NOMO-1 treated with dmso at 0.1 percent for 144 hours (cell line): ENCODE results near the gene IFT52.
"Not testable (repeated sequence)": the region's sequence is repeated elsewhere in the genome, so short reads cannot be mapped to it uniquely, and the experiment has no call there.

Experiments
- DNase-seq: peaks from one replicate; lab custom pipeline; 2025; ENCODE audit not compliant: unreplicated experiment; lab: John Stamatoyannopoulos, UW

Gene IFT52

GRCh38 chr20:43567477-43567876, 23.3 kb upstream of the IFT52 start:
- DNase-seq: no peak

- no peak for DNase-seq
Measured at GRCh38 chr20:43568706-43569105, 22.0 kb upstream of the IFT52 start.

- DNase-seq: no peak
Measured at GRCh38 chr20:43569282-43569681, 21.5 kb upstream of the IFT52 start.

GRCh38 chr20:43570496-43570895, 20.2 kb upstream of the IFT52 start:
- DNase-seq: no peak

- DNase-seq: no peak
Measured at GRCh38 chr20:43571310-43571709, 19.4 kb upstream of the IFT52 start.

GRCh38 chr20:43571771-43572170, 19.0 kb upstream of the IFT52 start:
- no peak for DNase-seq

GRCh38 chr20:43572891-43573290, 17.8 kb upstream of the IFT52 start:
- DNase-seq: no peak

DNA sequence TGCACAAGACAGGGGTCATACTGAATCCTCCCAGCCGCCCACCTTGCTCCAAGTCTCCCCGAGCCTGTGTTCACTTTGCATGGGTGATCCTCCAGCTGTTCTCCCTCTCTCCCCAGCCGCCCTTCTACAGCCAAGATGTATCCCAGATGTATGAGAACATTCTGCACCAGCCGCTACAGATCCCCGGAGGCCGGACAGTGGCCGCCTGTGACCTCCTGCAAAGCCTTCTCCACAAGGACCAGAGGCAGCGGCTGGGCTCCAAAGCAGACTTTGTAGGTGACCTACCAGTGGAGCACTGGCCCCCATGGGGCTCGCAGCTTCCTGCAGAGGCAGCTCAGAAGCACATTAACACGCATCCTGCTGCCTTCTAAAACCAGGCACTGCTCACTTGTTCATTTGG, 14.6 kb upstream of the IFT52 start:
- DNase-seq: no peak

DNA sequence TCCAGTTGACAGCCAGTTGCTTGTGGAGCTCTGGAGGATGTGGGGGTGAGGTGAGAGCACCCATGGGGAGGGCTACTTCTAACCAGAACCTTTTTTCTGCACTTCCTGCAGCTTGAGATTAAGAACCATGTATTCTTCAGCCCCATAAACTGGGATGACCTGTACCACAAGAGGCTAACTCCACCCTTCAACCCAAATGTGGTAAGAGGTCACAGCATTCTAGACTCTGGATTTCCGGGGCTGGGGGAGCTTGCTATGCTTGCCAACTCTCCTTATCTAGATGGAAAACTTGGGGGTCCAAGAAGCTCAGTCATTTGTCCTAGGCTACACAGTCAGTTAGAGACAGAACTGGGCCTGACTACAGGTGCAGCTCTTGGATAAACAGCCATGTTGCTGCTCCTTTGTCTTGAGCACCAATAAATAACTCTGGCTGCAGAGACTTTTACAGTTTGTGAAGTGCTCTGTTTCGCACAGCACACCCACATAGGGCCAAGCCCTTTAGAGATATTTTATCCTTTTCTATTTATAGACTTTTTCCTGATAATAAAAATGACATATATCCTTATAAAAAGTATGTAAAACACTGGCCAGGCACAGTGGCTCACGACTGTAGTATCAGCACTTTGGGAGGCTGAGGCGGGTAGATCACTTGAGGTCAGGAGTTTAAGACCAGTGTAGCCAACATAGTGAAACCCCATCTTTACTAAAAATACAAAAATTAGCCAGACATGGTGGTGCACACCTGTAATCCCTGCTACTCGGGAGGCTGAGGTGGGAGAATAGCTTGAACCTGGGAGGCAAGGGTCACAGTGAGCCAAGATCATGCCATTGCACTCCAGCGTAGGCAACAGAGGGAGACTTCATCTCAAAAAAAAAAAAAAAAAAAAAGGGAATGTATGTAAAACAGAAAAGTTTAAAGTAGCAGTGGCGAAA, 10.6 kb upstream of the IFT52 start:
- DNase-seq: no peak

- DNase-seq: no peak
Measured at GRCh38 chr20:43583133-43583864, 7.4 kb upstream of the IFT52 start.

DNA sequence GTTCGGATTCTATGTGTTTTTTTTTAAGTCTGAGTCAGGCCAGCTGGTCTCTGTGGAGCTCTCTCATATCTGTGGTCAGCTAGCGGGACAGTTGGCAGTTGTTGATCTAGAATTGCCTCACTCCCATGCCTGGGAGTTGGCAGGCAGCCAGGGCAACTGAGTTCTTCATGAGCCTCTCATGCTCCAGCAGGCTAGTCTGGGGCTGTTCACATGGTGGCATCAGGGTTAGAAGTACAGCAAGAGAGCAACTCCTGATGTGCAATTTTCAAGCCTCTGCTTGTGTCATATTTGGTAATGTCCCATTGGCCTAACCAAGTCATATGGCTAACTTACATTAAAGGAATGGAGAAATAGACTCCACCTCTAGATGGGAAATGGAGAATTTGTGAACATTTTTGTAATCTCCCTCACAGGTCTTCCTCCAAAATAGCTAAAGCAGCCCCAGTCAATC, 6.7 kb upstream of the IFT52 start:
- DNase-seq: peak; percentile 40

GRCh38 chr20:43584448-43585136, 6.1 kb upstream of the IFT52 start:
- no peak for DNase-seq

- no peak for DNase-seq
Measured at GRCh38 chr20:43586641-43587040, 4.1 kb upstream of the IFT52 start.

- not testable (repeated sequence) for DNase-seq
Measured at GRCh38 chr20:43588526-43588925, 2.2 kb upstream of the IFT52 start.

DNA sequence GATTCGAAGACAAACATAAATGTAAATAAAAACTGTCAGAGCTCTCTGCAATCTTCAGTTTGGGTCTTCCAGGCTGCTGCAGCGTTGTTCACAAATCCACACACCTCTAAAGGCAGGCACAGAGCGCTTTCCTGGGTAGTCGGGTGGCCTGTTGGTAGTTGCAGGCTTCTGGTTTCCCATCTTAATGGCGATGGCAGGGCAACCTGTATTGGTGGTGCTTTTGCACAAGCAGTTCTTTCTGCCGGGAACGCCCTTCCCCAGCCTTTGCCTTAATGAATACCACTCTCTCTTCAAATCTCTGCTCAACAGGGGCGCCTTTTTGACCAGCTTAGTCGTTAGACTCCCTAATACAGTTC, 723 bp upstream of the IFT52 start:
- DNase-seq: no peak

GRCh38 chr20:43601960-43602359, 11.2 kb downstream of the IFT52 start:
- not testable (repeated sequence) for DNase-seq

DNA sequence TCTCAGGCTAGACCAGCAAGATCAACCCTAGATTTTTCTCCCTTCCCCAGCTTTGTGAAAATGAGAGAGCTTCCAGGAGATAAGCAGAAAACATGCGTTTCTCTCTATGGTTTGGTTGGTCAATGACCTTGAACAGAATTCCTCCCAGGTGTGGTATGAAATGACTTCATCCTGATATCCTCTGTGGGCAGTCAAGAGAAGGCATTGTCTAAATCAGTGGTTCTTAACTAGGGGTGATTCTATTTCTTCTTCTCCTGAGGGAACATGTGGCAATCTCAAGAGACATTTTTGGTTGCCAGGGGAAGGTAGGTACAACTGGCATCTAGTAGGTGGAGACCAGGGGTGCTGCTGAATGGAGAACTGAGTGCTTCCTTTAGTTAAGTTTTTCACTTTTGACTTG, 12.4 kb downstream of the IFT52 start:
- no peak for DNase-seq

- DNase-seq: no peak
Measured at GRCh38 chr20:43605715-43606114, 15.0 kb downstream of the IFT52 start.

- DNase-seq: not testable (repeated sequence)
Measured at GRCh38 chr20:43607278-43607677, 16.5 kb downstream of the IFT52 start.

- no peak for DNase-seq
Measured at GRCh38 chr20:43631598-43631997, 40.9 kb downstream of the IFT52 start.

DNA sequence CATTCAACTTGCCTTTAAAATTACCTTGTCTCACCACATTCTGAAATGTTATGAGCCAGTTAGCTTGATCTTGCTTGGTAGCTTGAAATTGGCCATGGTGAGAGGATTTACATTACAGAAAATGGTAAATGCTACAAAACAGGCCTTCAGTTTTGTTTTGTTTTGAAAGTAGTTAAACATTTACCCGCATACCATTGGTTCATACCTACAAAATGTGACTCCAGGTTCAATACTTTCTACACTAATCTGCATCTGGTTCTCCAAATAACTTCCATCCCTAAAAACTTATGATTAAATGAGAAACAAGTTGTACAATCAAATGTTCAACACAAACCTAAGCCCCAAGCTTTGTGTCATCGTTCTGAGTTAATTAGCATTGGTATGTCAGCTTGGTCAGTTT, 45.7 kb downstream of the IFT52 start:
- DNase-seq: no peak

- DNase-seq: no peak
Measured at GRCh38 chr20:43642548-43642947, 51.8 kb downstream of the IFT52 start.
